Smooth muscle cell of trachea (primary cell): ENCODE measurements around the gene UTP18. TPM values are rescaled to one million over a fixed set of nuclear protein-coding genes. Genes with fewer than 3 reads are reported as not detected.

Experiments
- total RNA-seq: library from RNA; depleted of rRNA; stranded (reverse); fragments of >200 nt; gene quantifications from 2 replicates; pipeline ENCODE4 v1.2.1, GENCODE V29; 2014

The UTP18 gene
- total RNA-seq = 35.2 and 54.3 TPM in 2 replicates

GRCh38 chr17:51260237-51261023 is at the start of gene UTP18:
Gene UTP18, plus strand, starts transcription at chr17:51260546. Its CDS starts 39 bp downstream, at chr17:51260585.

GRCh38 chr17:51259564-51260236 is 646 bp upstream of the UTP18 start, which contains the start of gene MBTD1:
Gene MBTD1, minus strand, starts transcription at chr17:51260049. Its CDS starts 34,888 bp downstream, at chr17:51225161.

Other genes with a start within 250 kb of the UTP18 start
- 125 and 136 TPM in 2 replicates for gene SPAG9, start 139.7 kb upstream of the UTP18 start, total RNA-seq
- 56.2 and 212 TPM in 2 replicates for gene NME1, start 107.0 kb upstream of the UTP18 start, total RNA-seq
- 498 and 850 TPM in 2 replicates for gene NME2, start 94.1 kb upstream of the UTP18 start, total RNA-seq
- 7.8 and 12.2 TPM in 2 replicates for gene MBTD1, start 497 bp upstream of the UTP18 start, total RNA-seq